ENCODE measurements around the gene FAF2.
"Not testable (repeated sequence)": the region's sequence is repeated elsewhere in the genome, so short reads cannot be mapped to it uniquely, and the experiment has no call there.

Gene FAF2

DNA sequence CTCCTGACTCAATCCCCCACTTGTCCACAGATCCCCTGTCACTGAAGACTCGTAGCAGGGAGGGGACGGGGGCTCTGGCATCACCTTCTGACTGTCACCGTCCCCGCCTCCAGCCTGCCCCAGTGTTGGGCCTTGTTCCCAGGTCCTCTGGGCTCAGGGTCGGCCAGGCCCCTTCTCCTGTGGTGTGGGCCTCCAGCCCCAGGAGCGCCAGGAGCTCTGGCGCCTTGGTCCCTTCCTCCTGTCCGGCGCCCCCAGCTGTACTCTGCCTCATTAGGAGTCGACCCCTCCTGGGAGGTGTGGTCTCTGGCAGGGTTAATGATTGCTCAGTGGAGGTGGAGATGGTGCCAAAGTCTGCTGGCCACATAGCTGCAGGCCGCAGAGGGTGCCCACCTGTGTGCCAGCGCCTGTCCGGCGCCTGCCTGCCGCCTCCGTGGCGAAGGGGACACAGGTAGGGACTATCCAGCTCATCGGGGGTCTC lies 100.8 kb downstream of the FAF2 start, which contains the start of gene CDHR2:
TSS of gene CDHR2 (plus strand) at position 376 of the 478 bp plus-strand sequence. CDS start 16,011 bp downstream, outside the sequence.
- DNase-seq, result no peak

DNA sequence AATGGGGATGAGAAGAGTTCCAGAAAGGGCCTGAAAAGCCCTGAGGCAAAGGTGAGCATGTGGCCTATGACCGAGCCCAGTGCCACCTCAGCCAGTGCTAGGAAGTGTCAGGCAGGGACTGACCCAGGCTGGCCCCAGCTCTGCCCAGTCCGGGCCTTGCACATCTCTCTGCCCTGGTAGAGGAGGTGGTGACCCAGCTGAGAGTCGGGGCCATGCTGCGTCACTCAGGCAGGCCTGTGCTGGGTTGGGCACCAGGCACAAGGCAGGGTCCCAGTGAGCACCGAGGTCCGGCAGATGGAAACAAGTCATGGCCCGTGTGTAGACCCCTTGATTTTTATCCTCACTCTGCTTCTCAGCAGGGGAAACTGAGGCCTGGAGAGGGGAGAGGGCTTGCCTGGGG lies 101.7 kb downstream of the FAF2 start:
- no peak for DNase-seq

DNA sequence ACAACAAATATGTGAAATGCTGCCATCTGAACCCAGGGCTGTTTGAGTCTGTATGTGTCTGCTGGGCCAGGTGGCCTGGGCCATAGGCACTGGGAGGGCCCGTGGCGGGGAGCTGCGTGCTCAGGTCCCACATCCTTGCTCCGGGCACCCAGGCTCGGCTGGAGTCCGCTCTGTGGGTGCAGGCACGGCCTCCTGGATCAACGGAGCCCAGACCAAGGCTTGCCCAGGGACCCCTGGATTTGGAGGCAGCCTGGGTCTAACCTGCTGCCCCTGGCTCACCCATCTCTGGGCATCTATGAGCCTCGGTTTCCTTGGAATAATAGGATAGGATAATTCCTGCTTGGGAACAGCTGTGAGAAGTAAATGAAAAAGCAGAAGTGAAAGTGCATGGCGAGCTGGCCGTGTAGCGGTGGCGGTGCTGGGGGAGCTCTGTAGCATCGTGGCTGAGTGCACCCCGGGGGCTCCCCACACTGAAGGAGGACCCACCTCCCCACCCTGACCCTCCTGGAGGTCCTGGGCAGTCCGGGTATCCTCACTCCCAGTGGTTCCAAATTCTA lies 102.2 kb downstream of the FAF2 start:
- no peak for DNase-seq

DNA sequence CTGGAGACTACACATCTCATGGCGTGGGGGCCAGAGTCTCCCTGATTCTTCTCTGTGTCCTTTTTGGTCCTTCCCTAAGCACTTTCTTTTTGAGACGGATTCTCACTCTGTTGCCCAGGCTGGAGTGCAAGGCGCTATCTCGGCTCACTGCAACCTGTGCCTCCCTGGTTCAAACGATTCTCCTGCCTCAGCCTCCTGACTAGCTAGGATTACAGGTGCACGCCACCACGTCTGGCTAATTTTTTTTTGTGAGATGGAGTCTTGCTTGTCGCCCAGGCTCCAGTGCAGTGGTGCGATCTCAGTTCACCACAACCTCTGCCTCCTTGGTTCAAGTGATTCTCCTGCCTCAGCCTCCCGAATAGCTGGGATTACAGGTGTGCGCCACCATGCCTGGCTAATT lies 102.8 kb downstream of the FAF2 start:
- not testable (repeated sequence) for DNase-seq

DNA sequence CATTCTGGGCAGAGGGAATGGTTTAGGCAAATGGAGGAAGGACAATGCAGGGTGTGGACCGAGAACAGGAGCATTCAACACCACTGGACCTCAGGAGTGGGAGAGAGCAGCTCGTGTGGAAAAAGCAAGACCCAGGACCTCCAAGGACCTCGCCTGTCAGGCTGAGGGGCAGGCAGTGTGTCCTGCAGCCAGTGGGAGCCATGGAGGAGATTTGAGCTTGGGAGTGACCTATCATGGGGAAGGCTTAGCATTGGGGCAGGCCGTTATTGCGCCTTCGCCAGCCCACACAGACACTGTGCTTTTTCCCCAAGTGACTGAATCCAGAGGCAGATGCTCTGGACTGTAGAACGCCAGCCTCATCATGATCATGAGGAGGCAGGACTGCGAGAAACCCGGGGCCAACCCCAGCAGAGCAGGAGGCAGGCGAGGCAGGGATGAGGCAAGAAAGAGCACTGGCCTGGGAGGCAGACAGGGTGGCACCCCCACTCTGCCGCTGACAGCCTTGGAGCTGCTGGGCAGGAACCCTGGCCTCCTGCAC lies 104.2 kb downstream of the FAF2 start:
- DNase-seq, result no peak

DNA sequence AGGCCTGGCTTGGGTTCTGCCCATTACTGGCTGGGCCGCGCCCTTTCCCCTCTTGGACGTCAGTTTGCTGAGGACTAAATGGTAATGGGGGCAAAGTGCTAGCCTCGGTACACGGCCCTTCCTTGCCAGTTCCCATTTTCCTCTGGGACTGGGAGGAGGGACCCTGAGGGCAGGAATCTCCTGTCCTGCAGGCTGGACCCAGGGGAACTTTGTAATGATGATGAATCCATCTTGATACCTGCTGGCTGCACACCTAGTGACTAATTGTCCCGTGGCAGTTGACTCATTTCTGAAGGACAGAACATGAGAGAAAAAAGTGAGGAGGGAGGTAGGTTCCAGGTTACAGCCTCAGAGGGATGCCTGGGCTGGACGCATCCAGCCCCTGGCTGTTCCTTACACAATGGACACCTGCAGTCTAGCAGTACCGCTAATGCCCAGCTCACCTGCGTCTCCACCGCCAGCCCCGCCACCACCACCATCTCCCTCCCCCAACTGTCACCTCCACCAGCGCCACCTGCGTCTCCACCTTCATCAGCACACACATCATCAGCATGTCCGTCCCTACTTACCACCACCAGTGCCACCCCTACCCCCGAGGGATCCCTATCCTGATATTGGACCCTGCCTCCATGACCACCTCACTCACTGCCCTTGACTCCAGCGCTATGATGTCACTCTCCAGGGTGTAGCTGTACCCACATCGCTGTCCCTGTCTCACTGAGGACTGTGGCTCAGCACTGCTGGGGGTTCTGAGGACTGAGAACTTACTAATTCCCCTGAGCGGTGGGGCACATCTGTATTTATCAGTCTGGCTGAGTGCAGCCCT lies 105.3 kb downstream of the FAF2 start:
- no peak for DNase-seq

DNA sequence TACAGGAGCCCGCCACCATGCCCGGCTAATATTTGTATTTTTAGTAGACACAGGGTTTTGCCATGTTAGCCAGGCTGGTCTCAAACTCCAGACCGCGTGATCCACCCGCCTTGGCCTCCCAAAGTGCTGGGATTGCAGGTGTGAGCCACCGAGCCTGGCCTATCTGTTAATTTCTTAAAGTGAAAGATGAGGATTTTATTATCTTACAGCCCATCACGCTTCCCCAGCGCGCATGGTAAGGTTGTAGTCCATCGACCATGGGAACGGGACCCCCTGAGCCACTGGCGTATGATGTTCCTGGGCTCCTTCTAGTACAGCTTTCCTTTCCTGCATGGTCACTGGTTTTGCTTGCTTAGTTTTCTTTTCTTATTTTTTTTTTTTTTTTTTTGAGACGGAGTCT lies 109.7 kb downstream of the FAF2 start:
- DNase-seq, result no peak

Data from activated T-cell treated with anti-CD3 and anti-CD28 coated beads for 4 hours (primary cell).